GM20431 (cell line): Measurements from ENCODE around the gene RNF130.

ENCODE experiments used
- in situ Hi-C: fragments of 300-500 bp; cut with MseI, MboI; formaldehyde crosslinking; loops from one replicate; pipeline ENCODE4 v1.15.0; 2020; ENCODE audit warnings: low sequenced_read_pairs; ENCODE audit not compliant: unreplicated experiment

The RNF130 gene

DNA sequence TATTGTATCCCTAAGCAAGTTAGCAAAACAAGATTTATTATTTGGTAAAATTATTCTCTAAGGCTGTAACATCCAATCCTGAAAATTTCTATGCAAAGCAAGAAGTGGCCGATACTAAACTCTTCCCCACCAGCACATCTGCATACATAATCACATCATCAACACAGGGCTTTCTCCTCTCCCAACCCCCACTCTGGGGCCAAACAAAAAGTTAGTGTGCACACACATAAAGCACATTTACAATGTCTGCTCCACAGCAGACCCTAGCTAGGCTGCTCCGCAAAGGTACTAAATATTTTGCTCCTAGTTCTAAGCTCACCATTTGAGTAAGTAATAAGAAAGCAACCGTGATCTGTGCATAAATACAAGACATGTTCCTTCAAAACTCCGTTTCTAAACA, 3.6 kb downstream of the RNF130 start:
- in situ Hi-C loops: no loop called here

GRCh38 chr5:180060192-180060591, 11.4 kb downstream of the RNF130 start:
- in situ Hi-C loops: no loop called here

- in situ Hi-C loops: no loop called here
These were observed 12.2 kb downstream of the RNF130 start for GRCh38 chr5:180059326-180059725.

- in situ Hi-C loops: no loop called here
These were observed 15.4 kb downstream of the RNF130 start for GRCh38 chr5:180056153-180056552.

DNA sequence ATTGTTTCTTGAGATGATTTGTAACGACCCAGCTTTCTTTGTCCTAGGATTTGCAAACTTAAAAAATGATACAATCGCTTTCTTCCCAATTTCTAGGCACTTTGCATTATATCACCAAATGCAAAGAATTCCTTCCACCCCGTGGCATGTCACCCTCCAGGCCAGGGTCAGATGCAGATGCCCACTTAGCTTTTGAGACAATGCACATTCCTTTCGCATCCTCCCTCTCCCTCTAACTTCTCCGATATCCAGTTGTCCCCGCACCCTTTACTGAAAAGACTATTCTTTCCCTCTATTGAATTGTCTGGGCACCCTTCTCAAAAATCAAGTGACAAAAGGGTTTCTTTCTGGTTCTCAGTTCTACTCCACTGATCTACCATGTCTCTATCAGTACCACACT, 17.3 kb downstream of the RNF130 start:
- in situ Hi-C loops: no loop called here

DNA sequence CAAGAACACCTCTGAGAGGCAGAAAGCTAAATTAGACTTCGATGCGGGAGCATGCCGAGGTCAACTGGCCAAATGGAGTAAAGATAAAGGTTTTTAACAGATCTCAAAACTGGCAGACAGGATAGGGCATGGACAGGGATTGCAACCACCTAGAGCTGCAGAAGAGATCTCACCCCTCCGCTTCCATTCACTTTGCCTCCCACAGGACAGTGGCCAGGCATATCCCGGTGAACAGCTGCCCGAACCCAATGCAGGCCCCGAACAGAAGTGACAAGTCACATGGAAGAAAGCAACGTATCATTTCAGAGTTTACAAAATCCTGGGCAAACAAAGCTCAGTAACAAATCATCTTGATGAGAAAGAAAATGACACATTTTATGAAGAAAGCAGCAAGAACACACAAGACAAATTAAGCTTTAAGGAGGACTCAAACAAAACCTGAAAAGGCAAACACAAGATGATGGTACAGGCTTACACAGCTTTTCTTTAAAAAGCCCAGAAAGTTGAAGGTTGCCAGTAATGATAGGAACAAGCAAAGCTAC, 18.4 kb downstream of the RNF130 start:
- in situ Hi-C loops: no loop called here

DNA sequence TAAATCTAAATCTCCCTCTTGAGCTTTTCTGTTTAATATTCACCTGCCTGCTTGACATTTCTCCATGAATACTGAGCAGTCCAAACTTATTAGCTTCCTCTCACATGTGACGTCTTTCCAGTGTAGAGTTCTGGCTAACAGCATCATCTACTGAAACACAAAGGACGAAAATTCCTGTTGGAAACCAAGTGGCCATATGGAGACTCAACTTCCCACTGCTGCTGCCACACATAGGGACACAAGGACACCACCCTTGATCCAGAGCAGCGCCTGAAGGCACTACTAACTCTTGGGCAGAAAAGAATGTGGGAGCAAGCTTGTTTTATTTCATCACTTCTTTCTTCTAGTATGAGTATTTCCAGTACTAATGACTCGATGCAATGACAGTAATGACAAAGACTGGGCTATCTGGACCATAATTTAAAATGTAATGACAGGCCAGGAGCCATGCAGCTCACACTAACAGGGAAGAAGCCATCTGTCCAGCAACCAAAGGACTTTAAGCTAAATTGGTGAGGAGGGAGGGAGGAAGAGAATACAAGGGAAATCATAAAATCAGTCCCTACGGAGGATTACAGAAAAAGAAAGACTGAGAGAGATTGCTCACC, 19.2 kb downstream of the RNF130 start:
- in situ Hi-C loops: no loop called here

DNA sequence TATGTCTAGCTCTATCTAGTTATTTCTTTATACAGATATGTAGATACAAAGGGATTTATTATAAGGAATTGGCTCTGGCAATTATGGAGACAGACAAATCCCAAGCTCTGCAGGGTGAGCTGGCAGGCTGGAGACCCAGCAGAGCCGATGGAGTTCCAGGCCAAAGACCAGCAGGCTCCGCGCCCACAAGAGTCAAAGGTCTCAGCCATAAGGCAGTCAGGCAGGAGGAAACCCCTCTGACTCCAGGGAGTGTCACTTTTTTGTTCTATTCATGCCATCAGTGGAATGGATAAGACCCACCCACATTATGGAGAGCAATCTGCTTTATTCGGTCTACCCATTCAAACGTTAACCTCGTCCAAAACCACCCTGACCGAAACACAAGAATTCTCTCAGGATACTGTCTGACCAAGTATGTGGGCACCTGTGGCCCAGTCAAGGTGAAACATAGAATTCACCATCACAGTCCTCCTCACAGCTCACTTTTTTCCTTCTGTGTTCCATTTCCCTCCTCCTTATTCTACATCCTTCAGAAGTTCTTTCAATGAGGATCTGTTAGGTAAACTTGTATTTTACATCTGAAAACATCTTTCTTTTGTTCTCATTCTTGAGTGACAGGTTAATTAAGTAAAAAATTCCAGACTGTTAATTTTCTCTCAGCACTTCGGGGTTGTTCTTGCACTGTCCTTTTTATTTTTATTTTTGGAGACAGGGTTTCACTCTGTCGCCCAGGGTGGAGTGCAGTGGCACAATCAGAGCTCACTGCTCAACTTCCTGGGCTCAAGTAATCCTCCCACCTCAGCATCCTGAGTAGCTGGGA, 21.2 kb downstream of the RNF130 start:
- in situ Hi-C loops: no loop called here

- in situ Hi-C loops: no loop called here
These were observed 22.4 kb downstream of the RNF130 start for GRCh38 chr5:180049185-180049548.

DNA sequence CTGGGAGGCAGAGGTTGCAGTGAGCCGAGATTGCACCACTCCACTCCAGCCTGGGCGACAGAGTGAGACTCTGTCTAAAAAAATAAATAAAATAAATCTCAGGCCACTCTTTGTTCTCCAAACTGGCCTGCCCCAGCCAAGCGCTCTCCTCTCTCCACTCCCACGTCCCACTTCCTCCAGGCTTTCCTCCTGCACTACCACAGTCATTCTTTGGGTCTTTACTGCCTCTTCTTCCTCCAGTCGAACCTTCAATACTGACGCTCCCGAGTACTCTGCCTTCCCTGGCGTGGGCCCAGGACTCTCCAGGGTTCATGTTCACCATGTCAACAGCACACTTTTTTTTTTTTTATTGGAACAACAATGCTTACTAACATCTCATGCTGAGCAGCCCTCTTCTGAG, 23.9 kb downstream of the RNF130 start:
- in situ Hi-C loops: no loop called here

- in situ Hi-C loops: no loop called here
These were observed 24.9 kb downstream of the RNF130 start for GRCh38 chr5:180046656-180047055.

DNA sequence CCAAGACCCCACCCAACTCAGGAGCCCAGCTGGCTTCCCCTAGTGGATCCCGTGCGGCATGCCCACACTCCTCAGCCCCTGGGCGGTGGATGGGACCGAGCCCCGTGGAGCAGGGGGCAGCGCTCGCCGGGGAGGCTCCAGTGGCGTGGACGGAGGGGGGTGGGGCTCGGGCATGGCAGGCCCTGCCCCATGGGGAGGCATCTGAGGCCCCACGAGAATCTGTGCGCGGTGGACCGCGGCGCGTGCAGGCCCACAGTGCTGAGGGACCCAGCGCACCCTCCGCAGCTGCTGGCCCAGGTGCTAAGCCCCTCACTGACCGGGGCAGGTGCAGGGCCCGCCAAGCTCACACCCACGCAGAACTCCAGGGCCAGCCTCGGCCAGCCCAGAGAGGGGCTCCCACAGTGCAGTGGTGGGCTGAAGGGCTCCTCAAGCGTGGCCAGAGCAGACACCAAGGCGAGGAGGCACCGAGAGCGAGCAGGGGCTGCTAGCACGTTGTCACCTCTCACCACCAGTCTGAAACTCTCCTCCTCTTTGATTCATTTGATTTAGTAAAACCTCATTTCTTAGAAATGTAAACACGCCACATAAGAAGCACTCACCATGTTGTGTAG, 25.6 kb downstream of the RNF130 start:
- in situ Hi-C loops: no loop called here

- in situ Hi-C loops: no loop called here
These were observed 28.2 kb downstream of the RNF130 start for GRCh38 chr5:180043377-180043776.

DNA sequence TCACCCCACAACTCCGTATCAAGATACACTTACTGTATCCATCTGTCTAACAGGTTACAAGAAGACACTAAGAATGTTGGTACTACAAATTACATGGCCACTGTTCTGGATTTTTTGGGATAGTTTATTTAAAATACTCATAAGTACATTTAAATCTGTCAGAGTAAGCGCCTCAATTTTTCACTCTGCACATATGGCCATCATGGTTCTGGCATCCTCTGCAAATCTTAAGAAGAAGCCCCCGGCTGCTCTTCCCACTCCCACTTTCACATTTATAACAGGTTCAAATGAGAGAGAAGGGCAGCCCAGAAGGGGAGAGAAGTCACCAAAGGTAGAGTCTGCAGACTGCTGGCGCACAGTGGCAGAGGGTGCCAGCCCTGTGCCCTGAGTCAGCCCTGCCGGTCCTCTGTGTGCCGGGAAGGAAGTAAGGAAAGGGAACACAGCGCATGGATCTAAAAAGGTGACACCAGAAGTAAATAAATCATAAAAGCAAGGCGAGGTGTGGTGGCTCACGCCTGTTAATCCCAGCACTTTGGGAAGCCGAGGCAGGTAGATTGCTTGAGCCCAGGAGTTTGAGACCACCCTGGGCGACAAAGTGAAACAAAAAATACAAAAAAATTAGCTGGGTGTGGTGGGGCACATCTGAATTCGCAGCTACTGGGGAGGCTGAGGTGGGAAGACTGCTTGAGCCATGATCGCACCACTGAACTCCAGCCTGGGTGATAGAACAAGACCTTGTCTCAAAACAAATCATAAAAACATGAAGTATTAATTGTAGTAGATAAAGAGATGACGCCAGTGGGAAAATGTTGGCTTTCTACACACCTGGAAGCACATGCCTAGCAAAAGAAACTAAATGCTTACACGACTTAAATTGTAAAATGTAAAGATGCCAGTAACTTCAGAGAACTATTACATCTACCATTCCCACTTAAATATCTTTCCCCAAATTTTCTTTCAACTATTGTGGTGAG, 30.0 kb downstream of the RNF130 start:
- in situ Hi-C loops: no loop called here

DNA sequence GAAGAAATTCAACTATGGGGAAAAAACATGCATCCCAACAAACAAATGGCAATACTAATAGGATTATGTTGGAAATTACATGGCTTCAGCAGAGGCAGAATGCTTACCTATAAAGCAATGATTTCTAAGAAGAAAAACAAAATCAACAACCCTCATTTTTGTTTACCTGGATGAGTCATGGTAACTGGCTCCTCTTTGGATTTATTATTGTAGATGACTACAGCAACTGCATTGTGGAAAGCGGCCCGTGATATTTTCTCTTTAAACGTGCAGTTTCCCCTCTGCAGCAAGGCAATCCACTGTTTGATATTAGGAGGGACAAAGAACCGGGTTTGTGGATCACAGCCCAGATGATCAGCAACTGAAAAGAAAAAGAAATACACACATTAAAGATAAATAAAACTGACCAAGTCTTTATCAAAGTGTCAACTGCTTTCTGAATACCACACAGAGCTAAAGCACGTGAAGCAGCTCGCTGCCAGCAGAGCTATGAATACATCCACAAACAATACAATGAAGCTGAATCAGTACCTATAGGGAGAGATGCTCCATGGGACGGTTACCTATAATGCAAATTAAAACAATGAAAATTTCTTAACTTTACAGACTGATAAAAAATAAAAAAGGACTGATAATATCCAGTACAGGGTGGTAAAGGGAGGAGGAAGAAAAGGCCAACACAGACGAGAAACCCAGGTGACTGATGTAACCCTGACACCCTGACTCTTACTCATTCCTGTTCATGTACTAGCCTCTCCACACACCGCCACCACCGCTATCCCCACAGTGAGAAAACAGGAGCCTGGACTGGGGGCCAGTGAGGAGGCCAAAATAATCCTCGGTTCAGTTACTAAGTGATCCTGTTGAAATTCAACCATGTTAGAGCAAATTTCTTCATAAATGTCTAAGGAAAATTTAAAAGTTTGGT, 31.0 kb downstream of the RNF130 start:
- in situ Hi-C loops: no loop called here

- in situ Hi-C loops: no loop called here
These were observed 36.2 kb downstream of the RNF130 start for GRCh38 chr5:180035206-180035931.

DNA sequence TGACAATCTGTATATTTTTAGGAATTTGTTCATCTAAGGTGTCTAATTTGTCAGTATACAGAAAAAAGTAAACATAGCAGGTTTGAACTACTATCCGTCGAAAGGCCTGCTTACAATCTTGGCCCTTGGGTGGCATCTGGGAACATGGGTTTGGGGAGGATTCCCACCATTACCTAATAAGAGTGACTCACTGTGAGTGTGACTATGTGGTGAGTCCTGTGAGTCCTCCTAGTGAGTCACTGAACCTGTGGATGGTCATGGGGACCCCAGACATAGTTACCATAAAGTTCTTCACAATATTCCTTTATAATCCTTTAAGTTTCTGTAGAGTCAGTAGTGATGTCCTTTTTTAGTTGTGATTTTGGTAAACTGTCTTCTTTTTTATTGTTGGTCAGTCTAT, 37.0 kb downstream of the RNF130 start:
- in situ Hi-C loops: no loop called here

DNA sequence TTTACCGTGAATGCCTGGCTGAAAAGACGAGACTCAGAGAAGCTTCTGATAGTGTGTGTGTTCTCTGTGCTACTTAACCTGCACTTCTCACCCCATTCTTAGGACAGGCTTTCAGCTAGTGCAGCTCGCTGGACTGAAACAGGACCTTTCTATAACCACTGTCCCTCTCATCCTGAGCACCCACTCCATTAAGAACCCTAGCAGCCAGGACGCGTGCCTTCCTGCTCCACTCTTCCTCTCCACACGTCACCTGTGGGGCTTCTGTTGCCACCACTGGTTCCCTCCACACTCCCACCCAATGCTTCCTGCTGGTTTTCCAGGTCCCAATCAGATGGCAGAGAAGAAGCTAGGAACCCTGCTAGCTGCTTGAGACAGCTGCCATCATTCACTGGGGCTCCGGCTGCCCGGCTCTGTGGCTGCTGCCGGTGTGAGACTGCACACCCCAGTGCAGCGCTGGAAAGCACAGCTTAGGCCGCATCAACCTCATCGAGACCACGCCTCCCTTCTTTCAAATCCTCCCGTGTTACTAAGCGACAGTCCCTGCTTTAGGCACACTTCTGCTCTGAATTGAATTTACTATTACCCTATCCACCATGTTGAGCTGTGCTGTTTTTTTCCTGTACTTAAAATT, 44.0 kb downstream of the RNF130 start:
- in situ Hi-C loops: no loop called here
